GM12873 (cell line): Measurements from ENCODE around the gene IGF2BP2.

ENCODE experiments used
- TF ChIP-seq, protein P1 (sequence below): IDR thresholded peaks from 2 replicates; pipeline ENCODE4 v1.5.1; 2012; ENCODE audit warnings: low read depth, mild to moderate bottlenecking, moderate library complexity, low read length, control low read depth; ENCODE audit not compliant: insufficient read depth; ENCODE audit errors: missing control alignments

IGF2BP2 gene

DNA sequence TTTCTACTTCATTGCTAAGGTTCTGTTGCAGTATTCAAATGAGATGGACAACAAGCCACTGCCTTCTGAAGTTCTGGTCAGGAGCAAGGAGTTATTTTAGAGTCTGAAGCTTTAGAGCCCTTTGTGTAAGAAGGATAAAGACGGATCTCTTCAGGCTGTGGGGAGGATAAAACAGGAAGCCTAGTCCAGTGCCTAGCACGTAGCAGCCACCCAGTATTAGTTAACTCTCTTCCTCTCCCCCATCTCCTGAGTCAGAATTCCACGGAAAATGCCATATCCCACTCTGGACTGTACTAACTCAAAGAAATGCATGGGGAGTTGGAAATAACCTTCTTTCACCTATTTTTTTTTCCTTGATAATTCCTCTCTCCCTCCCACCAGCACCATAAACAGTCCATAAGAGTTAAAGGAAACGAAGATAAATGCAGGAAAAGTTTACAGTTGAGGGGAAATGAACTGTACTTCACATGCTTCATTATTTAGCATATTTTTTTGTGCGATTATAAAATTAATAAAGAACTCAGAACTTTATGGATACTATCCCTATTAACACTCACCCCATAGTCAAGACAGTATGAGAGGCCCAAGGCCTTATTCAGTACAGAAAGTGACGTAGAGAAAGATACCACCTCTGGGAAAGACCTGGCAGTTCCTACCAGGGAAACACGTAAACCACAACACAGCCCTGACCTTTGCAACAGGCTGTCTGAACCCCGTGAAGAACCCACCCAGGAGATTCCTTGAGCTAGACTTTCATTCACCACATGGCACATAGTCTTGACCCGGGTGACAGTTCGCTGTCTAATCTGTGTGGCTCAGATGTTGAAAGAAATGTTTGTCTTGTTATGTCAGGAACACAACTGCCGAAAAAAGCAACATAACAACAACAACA, 9.2 kb downstream of the IGF2BP2 start:
- TF ChIP-seq, protein P1, sequence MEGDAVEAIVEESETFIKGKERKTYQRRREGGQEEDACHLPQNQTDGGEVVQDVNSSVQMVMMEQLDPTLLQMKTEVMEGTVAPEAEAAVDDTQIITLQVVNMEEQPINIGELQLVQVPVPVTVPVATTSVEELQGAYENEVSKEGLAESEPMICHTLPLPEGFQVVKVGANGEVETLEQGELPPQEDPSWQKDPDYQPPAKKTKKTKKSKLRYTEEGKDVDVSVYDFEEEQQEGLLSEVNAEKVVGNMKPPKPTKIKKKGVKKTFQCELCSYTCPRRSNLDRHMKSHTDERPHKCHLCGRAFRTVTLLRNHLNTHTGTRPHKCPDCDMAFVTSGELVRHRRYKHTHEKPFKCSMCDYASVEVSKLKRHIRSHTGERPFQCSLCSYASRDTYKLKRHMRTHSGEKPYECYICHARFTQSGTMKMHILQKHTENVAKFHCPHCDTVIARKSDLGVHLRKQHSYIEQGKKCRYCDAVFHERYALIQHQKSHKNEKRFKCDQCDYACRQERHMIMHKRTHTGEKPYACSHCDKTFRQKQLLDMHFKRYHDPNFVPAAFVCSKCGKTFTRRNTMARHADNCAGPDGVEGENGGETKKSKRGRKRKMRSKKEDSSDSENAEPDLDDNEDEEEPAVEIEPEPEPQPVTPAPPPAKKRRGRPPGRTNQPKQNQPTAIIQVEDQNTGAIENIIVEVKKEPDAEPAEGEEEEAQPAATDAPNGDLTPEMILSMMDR = no peak

DNA sequence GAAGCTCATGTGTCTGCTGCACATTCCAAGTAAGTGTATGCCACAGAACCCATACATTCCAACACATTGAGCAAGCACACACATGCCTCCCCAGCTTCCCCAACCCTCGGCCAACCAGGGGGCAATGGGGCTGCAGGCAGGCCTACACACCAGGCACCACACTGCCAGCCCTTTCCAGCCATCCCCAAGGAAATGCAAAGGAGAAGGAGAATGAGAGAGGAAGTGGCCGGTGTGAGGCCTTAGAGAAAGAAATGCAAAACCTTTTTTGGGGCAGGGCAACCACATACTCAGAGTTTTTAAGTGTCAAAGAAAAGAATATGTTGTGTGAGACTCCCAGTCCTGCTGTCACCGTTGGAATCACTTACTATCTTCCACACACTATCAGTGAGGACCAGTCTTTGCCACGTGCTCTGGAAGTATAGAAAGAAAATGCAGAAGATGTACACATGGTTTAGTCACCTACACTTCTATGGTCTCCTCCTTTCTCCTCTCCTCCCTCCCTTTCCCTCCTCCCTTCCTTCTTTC, 11.1 kb downstream of the IGF2BP2 start:
- TF ChIP-seq, protein P1 = no peak

DNA sequence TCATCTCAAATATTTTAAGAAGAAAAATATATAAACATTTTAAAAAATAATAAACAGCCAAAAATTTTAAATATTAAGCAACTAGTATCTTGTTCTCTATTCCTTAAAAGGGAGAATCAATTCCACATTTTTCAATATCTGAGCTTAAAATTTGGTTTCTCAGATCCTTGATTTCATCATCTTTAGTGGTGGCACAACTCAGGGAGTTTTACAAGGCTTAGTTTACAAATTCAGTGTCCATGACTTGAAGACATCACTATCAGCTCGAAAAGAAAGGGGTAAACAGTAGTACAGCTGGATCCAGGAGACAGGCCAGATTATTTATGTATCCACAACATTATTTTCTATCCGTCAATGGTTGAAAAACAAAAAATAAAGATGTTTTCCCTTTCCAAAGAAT, 11.6 kb downstream of the IGF2BP2 start:
- TF ChIP-seq, protein P1 = no peak

DNA sequence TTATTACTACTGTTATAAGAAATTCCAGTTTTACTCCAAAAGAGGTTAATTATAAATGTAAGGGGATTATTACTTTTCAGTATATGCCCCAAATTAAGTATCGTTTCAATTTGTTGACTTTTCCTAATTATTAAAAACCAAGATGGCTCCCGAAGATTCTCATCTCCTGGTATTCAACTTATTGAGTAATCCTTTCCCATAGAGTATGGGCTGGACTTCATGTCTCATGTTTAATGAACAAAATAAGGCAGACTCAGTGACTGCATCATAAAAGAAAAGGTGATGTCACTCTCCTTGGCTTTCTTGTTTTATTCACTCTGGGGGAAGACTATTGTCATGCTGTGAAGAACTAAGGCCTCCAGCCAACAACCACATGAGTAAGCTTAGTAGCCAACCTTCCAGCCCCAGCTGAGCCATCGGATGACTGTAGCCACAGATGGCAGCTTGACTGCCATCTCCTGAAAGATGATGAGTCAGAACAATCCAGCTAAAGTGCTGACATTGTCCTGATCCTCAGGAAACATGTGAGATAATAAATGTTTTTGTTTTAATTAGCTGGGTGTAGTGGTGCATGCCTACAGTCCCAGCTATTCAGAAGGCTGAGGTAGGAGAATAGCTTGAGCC, 17.3 kb downstream of the IGF2BP2 start:
- TF ChIP-seq, protein P1 = no peak

DNA sequence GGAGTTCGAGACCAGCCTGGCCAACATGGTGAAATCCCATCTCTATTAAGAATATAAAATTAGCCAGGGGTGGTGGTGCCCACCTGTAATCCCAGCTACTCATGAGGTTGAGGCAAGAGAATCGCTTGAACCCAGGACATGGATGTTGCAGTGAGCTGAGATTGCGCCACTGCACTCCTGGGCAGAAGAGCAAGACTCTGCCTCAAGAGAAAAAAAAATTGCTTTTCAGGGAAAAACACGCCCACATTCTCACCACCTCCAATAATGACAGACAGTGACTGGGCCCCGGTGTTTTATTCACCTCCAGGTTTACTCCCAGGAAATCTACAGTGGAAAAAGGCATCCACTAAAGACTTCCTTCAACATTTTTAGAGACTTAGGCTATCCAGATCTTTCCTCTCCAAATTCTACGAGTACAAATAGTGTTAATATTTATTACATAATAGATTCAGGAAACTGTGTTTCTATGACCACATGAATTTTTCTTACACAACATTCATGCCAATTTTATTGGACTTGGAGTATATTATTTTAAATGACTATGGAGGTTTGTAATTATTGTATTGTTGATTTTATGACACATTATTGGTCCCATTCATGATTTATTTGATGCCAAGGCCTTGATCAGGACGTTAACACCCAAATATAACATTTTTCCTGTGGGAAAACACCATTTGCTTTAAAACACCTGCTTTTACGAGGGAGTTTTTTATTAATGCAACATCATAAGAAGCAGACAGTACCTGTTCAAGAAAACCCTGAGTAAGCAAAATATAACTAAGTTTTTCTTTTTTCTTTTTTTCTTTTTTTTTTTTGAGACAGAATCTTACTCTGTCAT, 26.6 kb downstream of the IGF2BP2 start:
- TF ChIP-seq, protein P1 = no peak

DNA sequence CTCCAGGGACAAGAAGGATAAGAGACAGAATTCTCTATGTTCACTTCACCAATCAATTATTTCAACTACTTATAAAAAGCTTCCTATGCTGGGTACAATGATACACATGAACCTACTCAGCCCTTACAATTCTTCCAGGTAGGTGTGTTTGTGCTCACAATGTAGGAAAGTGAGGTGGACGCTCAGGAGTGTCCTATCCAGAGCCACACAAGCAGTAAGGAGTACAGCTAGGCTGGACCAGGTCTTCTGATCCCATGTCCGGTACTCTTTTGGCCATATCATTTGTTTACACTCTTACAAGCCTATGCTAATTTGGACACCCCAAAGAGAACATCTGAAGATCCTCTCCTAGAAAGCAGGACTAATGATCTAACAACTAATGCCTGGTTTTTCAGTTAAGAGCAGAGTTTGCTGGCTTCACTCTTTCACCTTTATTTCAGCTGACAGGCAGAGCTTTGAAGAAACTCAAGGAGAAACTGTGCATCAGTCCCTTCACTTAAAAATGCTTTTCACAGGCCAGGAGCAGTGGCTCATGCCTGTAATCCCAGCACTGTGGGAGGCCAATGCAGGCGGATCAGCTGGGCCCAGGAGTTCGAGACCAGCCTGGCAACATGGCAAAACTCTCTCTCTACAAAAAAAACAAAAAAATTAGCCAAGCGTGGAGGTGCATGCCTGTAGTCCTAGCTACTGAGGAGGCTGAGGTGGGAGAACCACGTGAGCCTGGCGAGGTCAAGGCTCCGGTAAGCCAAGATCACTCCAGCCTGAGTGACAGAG, 27.5 kb downstream of the IGF2BP2 start:
- TF ChIP-seq, protein P1 = no peak
